GM12892 (cell line): ENCODE results near the gene SNRPD3.
"Not testable (repeated sequence)": the region's sequence is repeated elsewhere in the genome, so short reads cannot be mapped to it uniquely, and the experiment has no call there.

Source experiments
- DNase-seq: peaks from one replicate; pipeline ENCODE4 v3.0.0; 2011; ENCODE audit not compliant: insufficient read length
- FAIRE-seq: peaks from 2 replicates; lab custom pipeline; 2011; peaks lifted over from hg19 to GRCh38; lab: Jason Lieb, UNC
- POLR2A ChIP-seq: IDR thresholded peaks from 2 replicates; pipeline ENCODE4 v1.6.1; 2011; ENCODE audit warnings: low read depth, low read length, control low read depth
- POLR2AphosphoS5 ChIP-seq: IDR thresholded peaks from 2 replicates; pipeline ENCODE4 v1.6.1; 2011; ENCODE audit warnings: low read depth, low read length, control low read depth
- TAF1 ChIP-seq: IDR thresholded peaks from 2 replicates; pipeline ENCODE4 v1.6.1; 2011; ENCODE audit warnings: low read depth, mild to moderate bottlenecking, control low read depth, low read length, borderline replicate concordance

Gene SNRPD3

GRCh38 chr22:24518228-24518627 is 37.6 kb upstream of the SNRPD3 start:
- TF ChIP-seq POLR2AphosphoS5 (no peak), POLR2A (no peak), TAF1 (no peak)

GRCh38 chr22:24518771-24519485 is 36.9 kb upstream of the SNRPD3 start:
- DNase-seq, result no peak
- FAIRE-seq, result no peak
- TF ChIP-seq POLR2A (no peak), TAF1 (no peak), POLR2AphosphoS5 (no peak)

More at GRCh38 chr22:24518228-24518627, 37.6 kb upstream of the SNRPD3 start:
- no peak for FAIRE-seq
- no peak for DNase-seq

GRCh38 chr22:24519496-24519895 is 36.3 kb upstream of the SNRPD3 start:
- FAIRE-seq, result no peak
- TF ChIP-seq POLR2AphosphoS5 (no peak), POLR2A (no peak), TAF1 (no peak)

GRCh38 chr22:24521791-24522245 is 34.0 kb upstream of the SNRPD3 start:
- DNase-seq (no peak), FAIRE-seq (peak; percentile 95)
- TF ChIP-seq POLR2AphosphoS5, result no peak
- no peak for TF ChIP-seq POLR2A
- TF ChIP-seq TAF1, result no peak

More at GRCh38 chr22:24519496-24519895, 36.3 kb upstream of the SNRPD3 start:
- no peak for DNase-seq

- TF ChIP-seq POLR2AphosphoS5 (no peak), TAF1 (no peak), POLR2A (no peak)
- no peak for DNase-seq
- FAIRE-seq, result no peak
These were observed 31.9 kb upstream of the SNRPD3 start for GRCh38 chr22:24523873-24524272.

- peak; percentile 98 for FAIRE-seq
- no peak for TF ChIP-seq POLR2A
- TF ChIP-seq TAF1, result no peak
- TF ChIP-seq POLR2AphosphoS5, result no peak
- DNase-seq, result peak; percentile 67
These were observed 30.3 kb upstream of the SNRPD3 start for GRCh38 chr22:24525416-24526037.

- FAIRE-seq (no peak), DNase-seq (no peak)
- TF ChIP-seq POLR2AphosphoS5 (no peak), TAF1 (no peak), POLR2A (no peak)
These were observed 29.6 kb upstream of the SNRPD3 start for GRCh38 chr22:24526191-24526590.

GRCh38 chr22:24529898-24530297 is 25.9 kb upstream of the SNRPD3 start:
- TF ChIP-seq POLR2A, result no peak
- no peak for TF ChIP-seq TAF1
- TF ChIP-seq POLR2AphosphoS5, result no peak
- DNase-seq (no peak), FAIRE-seq (no peak)

GRCh38 chr22:24530968-24531367 is 24.8 kb upstream of the SNRPD3 start:
- DNase-seq, FAIRE-seq: not testable (repeated sequence)

GRCh38 chr22:24532075-24532474 is 23.7 kb upstream of the SNRPD3 start:
- DNase-seq (no peak), FAIRE-seq (no peak)
- no peak for TF ChIP-seq TAF1

- FAIRE-seq (no peak), DNase-seq (no peak)
- no peak for TF ChIP-seq TAF1
These were observed 20.5 kb upstream of the SNRPD3 start for GRCh38 chr22:24535348-24535747.

GRCh38 chr22:24536089-24536488 is 19.7 kb upstream of the SNRPD3 start:
- FAIRE-seq, result no peak
- DNase-seq, result no peak
- TF ChIP-seq POLR2AphosphoS5 (no peak), POLR2A (no peak), TAF1 (no peak)

- no peak for TF ChIP-seq POLR2A
- no peak for TF ChIP-seq TAF1
- TF ChIP-seq POLR2AphosphoS5, result no peak
- FAIRE-seq (no peak), DNase-seq (no peak)
These were observed 15.3 kb upstream of the SNRPD3 start for GRCh38 chr22:24540470-24540869.
